ENCODE data around the gene FLNB. TPM values are rescaled to one million over a fixed set of nuclear protein-coding genes. Genes with fewer than 3 reads are reported as not detected.

FLNB gene
- polyA plus RNA-seq, 3 donors: 0.47 to 4.0 (median 2.1) TPM

DNA sequence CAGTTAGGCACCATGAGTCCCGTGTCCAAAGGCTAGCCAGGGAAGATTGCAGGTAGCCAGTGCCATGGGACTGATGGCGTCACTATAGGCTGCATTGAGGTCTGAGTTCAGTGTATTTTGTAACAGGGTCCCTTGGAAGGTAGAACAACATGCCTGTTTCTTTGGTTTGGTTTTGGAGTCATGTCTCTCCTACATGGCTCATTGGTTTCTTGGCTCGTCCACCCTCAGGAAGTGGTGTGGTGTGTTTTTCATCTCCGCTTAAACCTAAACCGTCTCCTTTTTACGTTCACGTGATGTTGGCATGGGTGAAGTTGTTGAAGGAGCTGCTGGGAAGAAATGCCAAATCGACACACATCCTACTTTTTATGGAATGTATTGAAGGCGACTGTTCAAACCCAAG, 71.6 kb downstream of the FLNB start:
- Histone ChIP-seq H3K79me2 (ENCODE audit: insufficient read depth, low read length) (peaks cover 7% of the 10 kb centered on the region), H3K4me3 (replicated peaks in 1 of 3; ENCODE audit: low read depth in 2 of 3, low read length in 3 of 3) (no peak overlapping the region), H3K27me3 (ENCODE audit: control insufficient read depth in 2 of 2, insufficient read depth in 2 of 2, low read length in 2 of 2) (no peaks in the 10 kb centered on the region), H3K36me3 (replicated peaks in 1 of 2; ENCODE audit: control insufficient read depth in 1 of 2, insufficient read depth in 2 of 2, low read length in 2 of 2) (peaks cover 13 to 32% of the 10 kb centered on the region in 2 donors), H3K4me2 (replicated peaks; ENCODE audit: extremely low read depth, low read length, poor library complexity, severe bottlenecking) (no peak overlapping the region), H4K20me1 (ENCODE audit: insufficient read depth, low read length) (no peaks in the 10 kb centered on the region), H3K4me1 (ENCODE audit: control insufficient read depth in 1 of 2, insufficient read depth in 2 of 2, low read length in 2 of 2) (peaks cover 5% of the 10 kb centered on the region in 2 donors), H2AFZ (ENCODE audit: insufficient read depth, low read depth, low read length, poor library complexity, severe bottlenecking) (no peak overlapping the region), H3K9ac (ENCODE audit: insufficient read depth, low read length, poor library complexity, severe bottlenecking) (no peak overlapping the region), H3K9me3 (replicated peaks in 1 of 2; ENCODE audit: control insufficient read depth in 1 of 2, insufficient read depth in 1 of 2, low read length in 2 of 2) (no peaks in the 10 kb centered on the region), H3K27ac (ENCODE audit: low read depth in 1 of 2, low read length in 2 of 2) (no peak overlapping the region)
- intact Hi-C loops (cut with micrococcal nuclease): no loop called here
- H3K4me1 Mint-ChIP-seq: peaks cover 24% of the 10 kb centered on the region
- H3K9me3 Mint-ChIP-seq: peaks cover 0 to 2% (median 0%) of the 10 kb centered on the region in 7 donors
- H3K4me3 Mint-ChIP-seq: no peak overlapping the region
- WGBS (ENCODE audit: insufficient coverage): 88% methylated on average over 2 of the region's 9 CpGs
- H3K27ac Mint-ChIP-seq: peak overlapping the region in 2 of 7 donors; percentile 46 to 66
- TF ChIP-seq, protein P1, sequence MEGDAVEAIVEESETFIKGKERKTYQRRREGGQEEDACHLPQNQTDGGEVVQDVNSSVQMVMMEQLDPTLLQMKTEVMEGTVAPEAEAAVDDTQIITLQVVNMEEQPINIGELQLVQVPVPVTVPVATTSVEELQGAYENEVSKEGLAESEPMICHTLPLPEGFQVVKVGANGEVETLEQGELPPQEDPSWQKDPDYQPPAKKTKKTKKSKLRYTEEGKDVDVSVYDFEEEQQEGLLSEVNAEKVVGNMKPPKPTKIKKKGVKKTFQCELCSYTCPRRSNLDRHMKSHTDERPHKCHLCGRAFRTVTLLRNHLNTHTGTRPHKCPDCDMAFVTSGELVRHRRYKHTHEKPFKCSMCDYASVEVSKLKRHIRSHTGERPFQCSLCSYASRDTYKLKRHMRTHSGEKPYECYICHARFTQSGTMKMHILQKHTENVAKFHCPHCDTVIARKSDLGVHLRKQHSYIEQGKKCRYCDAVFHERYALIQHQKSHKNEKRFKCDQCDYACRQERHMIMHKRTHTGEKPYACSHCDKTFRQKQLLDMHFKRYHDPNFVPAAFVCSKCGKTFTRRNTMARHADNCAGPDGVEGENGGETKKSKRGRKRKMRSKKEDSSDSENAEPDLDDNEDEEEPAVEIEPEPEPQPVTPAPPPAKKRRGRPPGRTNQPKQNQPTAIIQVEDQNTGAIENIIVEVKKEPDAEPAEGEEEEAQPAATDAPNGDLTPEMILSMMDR (IDR thresholded peaks at IDR 0.05): no peak
- peaks cover 0 to 5% (median 0%) of the 10 kb centered on the region in 3 donors for H3K27me3 Mint-ChIP-seq (ENCODE audit: low read depth in 3 of 3)
- peaks cover 37 to 48% of the 10 kb centered on the region in 2 donors for H3K36me3 Mint-ChIP-seq
- no peak for DNase-seq

DNA sequence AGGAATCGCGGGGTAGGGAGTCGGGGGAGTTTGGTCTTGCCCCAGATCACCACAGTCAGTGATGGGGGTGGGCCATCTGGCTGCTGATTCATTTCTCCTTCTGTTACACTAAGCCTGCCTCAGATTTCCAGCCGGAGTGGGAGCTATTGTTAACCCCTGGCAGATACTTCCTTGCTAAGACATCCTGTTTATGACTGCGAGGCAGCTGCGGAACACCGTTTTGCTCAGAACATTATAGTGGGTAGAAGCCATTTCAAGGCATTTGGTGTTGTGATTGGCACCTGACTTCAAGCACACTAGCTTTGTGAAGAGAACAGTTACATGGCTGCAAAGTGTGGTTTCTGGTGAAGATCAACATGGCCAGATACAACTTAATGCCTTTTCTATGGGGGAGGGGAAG, 73.8 kb downstream of the FLNB start:
- no peak overlapping the region for H3K9ac ChIP-seq (ENCODE audit: insufficient read depth, low read length, poor library complexity, severe bottlenecking)
- intact Hi-C loops (cut with micrococcal nuclease): no loop called here

More for the DNA sequence above, 73.8 kb downstream of the FLNB start:
- H2AFZ ChIP-seq (ENCODE audit: insufficient read depth, low read depth, low read length, poor library complexity, severe bottlenecking): peak overlapping the region; percentile 56
- H3K4me1 Mint-ChIP-seq: peaks cover 29% of the 10 kb centered on the region
- no peaks in the 10 kb centered on the region for H3K27me3 Mint-ChIP-seq (ENCODE audit: low read depth in 3 of 3)
- H3K36me3 Mint-ChIP-seq: peaks cover 36 to 54% of the 10 kb centered on the region in 2 donors
- H3K36me3 ChIP-seq (replicated peaks in 1 of 2; ENCODE audit: control insufficient read depth in 1 of 2, insufficient read depth in 2 of 2, low read length in 2 of 2): peaks cover 13 to 30% of the 10 kb centered on the region in 2 donors
- peak in 1 of 3 donors; percentile 16 for DNase-seq
- H3K27ac Mint-ChIP-seq: no peak overlapping the region
- H3K27me3 ChIP-seq (ENCODE audit: control insufficient read depth in 2 of 2, insufficient read depth in 2 of 2, low read length in 2 of 2): no peaks in the 10 kb centered on the region
- peak overlapping the region; percentile 32 to 59 for H3K4me3 Mint-ChIP-seq
- H3K27ac ChIP-seq (ENCODE audit: low read depth in 1 of 2, low read length in 2 of 2): no peak overlapping the region
- 5% methylated on average over 4 of the region's 7 CpGs for WGBS (ENCODE audit: insufficient coverage)
- H3K4me2 ChIP-seq (replicated peaks; ENCODE audit: extremely low read depth, low read length, poor library complexity, severe bottlenecking): peak overlapping the region; percentile 7
- H3K9me3 ChIP-seq (replicated peaks in 1 of 2; ENCODE audit: control insufficient read depth in 1 of 2, insufficient read depth in 1 of 2, low read length in 2 of 2): no peaks in the 10 kb centered on the region
- no peaks in the 10 kb centered on the region for H3K9me3 Mint-ChIP-seq
- peaks cover 12 to 13% of the 10 kb centered on the region in 2 donors for H3K4me1 ChIP-seq (ENCODE audit: control insufficient read depth in 1 of 2, insufficient read depth in 2 of 2, low read length in 2 of 2)
- TF ChIP-seq, protein P1 (IDR thresholded peaks at IDR 0.05): no peak
- H4K20me1 ChIP-seq (ENCODE audit: insufficient read depth, low read length): no peaks in the 10 kb centered on the region
- no peaks in the 10 kb centered on the region for H3K79me2 ChIP-seq (ENCODE audit: insufficient read depth, low read length)
- H3K4me3 ChIP-seq (replicated peaks in 1 of 3; ENCODE audit: low read depth in 2 of 3, low read length in 3 of 3): no peak overlapping the region
